NCI-H510A (cell line): ENCODE measurements around the gene CACNG4.

Experiments
- DNase-seq: peaks from one replicate; lab custom pipeline; 2025; lab: John Stamatoyannopoulos, UW

Gene CACNG4

GRCh38 chr17:66963909-66964771 is at the start of gene CACNG4:
Gene CACNG4, plus strand, starts transcription at chr17:66964707. Its CDS starts 205 bp downstream, at chr17:66964912.
- no peak for DNase-seq

GRCh38 chr17:66915204-66915611 is 49.3 kb upstream of the CACNG4 start:
- no peak for DNase-seq

GRCh38 chr17:66915792-66916191 is 48.7 kb upstream of the CACNG4 start:
- DNase-seq = no peak

DNA sequence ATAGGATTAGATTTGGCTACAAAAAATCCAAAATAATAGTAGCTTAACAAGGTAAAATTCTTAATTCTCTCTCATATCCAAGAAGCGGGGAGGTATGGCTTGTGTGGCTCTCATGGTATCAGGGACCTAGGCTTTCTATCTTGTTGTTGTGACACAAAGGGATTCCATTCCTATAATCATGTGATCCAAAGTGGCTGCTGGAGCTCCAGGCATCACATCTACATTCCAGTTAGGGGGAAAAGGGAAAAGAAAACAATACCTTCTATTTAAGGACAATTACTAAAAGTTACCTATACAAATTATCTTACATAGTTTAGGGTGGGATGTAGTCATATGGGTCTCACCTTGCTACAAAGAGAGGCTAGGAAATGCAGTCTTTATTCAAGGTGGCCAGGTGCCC is 47.6 kb upstream of the CACNG4 start:
- no peak for DNase-seq

DNA sequence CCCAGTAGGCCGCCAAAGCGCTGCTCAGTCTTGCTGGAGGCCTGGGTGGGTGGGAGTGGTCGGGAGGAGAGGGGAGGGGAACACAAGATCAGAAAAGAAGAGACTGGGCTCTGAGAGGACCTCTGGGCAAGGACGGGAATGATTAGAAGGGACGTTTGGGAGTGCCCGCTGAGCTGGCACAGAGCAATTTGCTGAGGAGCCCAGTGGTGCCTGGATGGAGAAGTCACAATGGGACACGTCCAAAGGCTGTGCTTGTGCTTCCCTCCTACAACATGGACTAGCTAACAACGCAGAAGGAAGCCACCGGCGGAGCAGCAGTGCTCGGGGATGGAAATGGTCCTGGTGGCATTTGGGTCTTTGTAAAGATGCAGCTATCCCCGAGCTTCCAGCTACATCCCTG is 45.6 kb upstream of the CACNG4 start:
- DNase-seq = no peak

GRCh38 chr17:66920435-66920834 is 44.1 kb upstream of the CACNG4 start:
- no peak for DNase-seq

DNA sequence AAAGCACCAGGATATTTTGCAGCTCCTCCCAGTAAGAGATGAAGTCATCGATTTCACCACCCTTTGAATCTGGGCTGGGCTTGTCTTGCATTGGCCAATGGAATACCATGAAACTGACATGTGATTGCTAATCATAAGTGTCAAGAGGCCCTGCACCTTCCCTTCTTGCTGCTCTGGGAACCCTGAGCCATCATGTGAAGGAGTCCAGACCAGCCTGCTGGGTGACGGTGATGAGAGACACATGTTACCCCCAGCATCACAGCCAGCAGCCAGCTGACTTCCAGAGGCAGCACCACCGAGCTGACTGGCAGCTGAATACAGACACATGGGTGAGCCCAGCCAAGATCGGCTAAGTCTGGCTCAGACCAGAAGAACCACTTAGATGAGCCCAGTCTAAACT is 43.6 kb upstream of the CACNG4 start:
- DNase-seq = no peak

- DNase-seq = no peak
These were observed 40.6 kb upstream of the CACNG4 start for GRCh38 chr17:66923886-66924285.

GRCh38 chr17:66925811-66926500 is 38.6 kb upstream of the CACNG4 start:
- DNase-seq = no peak

GRCh38 chr17:66928949-66929348 is 35.6 kb upstream of the CACNG4 start:
- DNase-seq = no peak

DNA sequence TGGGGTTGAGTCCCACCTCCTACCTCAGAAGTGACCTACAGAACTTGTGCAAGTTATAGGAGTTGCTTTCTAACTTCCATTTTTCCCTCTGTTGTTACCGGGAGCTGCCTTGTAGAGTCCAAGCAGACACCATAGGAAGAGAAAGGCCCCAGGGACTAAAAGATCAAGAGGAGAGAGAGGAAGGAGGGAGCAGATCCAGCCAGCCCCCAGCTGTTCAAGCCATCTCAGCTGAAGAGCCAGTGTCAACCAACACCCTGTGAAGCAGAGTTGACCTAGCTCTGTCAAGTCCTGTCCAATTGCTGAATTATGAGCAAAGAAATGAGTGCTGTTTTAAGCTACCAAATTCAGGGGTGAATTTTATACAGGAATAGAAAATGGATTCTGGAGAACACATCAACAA is 34.9 kb upstream of the CACNG4 start:
- no peak for DNase-seq

DNA sequence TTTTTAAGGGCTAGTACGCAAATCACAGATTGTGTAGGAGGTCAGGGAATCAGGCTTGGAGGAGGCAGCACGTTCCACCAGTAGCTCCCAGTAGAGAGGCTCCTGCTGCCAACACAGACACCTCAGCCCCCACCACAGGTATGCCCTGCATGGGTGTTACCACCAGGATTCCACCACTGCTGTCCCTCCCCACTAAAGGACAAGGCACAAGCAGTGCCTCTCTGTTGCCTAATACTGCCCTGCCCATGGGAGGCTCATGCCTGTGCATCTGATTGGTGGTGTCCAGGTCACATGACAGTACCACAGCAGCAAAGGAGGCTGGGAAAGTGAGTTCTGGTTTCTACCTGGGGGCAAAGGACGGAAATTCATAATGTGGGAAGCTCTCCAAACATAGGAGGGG is 33.6 kb upstream of the CACNG4 start:
- DNase-seq = no peak

- no peak for DNase-seq
These were observed 32.2 kb upstream of the CACNG4 start for GRCh38 chr17:66932311-66932710.

- DNase-seq = no peak
These were observed 30.5 kb upstream of the CACNG4 start for GRCh38 chr17:66934040-66934439.

GRCh38 chr17:66935717-66936116 is 28.8 kb upstream of the CACNG4 start:
- DNase-seq = no peak

GRCh38 chr17:66938656-66939055 is 25.9 kb upstream of the CACNG4 start:
- no peak for DNase-seq

DNA sequence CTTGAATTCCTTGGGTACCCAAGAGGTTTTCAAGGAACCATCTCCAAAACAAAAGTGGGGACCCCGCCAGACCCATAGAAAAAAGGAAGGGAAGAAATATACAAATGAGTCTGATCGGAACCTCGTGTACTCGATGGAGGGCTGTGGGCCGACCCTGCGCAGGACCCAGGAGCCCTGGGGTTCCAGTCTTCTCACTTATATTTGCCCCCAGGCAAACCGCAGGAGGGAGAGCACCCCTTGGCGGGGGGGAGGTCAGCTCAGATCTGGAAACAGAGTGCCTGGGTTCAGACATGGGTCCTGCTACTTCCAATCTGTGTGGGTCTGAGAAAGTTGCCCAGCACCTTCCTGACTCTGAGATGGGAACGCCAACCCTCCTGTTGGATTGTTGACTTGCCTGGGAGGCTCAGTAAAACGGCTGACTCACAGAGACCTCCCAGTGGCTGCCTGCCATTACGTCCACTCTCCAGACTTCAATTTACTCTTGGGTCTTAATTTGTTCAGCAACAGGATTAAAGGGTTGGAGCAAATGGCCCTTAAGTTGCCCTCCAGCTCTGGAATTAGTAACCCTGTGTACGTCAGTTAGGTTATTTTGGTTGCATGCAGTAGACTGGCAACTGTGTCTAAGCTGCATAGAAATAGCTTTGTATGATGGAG is 24.9 kb upstream of the CACNG4 start:
- no peak for DNase-seq

- peak; percentile 27 for DNase-seq
These were observed 23.3 kb upstream of the CACNG4 start for GRCh38 chr17:66941249-66941648.

DNA sequence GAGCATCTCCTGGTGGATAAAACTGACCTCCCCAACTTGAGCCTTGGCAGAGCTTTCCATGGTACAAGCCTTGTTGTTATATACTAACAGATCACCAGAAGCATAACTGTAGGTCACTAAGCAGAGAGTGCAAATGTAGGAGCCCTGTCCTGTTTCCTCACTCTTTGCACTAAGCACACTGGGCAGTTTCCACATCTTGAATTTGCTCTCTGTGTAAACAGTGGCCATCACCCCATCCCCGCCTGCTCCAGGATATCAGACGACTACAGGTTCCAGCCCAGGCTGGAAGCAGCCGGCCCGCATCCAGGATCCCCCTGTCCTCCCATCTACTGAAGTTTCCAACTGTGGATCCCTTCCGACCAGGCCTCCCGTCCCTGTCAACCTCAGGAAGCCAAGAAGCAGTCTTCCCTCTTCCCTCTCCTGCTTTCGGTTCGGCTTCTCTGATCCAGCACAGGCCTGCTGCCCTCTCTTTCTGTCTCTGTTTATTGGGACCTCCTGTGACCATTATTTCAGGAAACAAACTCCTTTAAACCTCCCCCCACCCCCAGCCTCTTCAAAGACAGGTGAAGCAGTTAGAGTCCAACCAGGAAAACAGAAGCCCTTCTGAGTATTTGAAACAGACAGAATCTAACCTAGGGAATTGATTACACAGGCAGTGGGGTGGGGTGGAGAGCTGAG is 22.6 kb upstream of the CACNG4 start:
- DNase-seq = no peak

DNA sequence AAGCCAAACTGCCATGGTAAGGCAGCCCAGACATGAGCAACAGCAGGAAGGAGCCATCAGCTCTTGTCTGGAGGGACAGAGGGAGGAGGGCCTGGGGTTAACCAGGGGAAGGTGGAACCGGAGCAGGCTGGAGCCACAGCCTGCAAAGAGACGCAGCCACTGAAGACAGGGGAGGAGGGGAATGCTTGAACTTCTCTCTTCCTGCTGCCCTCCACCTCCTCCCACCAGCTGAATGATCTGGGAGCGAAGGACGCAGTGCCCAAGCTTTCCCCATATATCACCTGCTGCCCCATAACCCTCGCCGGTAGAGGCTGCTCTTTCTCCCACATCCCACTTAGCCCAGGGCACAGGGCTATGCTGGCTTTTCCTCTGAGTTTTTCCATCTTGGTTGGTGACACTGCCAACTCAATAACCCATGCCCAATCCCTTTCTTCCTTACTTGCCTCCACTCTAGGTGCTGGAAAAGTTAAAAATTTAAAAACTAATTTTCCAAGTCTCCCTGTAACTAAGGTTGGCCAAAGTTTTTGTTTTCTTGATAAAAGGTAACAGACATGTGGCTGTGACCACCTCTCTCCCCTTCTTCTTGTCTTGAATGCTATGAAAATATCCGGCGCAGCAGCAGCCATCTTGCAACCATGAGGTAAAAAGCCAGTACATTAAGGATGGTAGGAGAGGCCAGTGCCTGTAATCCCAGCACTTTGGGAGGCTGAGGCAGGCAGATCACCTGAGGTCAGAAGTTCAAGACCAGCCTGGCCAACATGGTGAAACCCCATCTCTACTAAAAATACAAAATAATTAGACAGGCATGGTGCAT is 21.8 kb upstream of the CACNG4 start:
- no peak for DNase-seq

DNA sequence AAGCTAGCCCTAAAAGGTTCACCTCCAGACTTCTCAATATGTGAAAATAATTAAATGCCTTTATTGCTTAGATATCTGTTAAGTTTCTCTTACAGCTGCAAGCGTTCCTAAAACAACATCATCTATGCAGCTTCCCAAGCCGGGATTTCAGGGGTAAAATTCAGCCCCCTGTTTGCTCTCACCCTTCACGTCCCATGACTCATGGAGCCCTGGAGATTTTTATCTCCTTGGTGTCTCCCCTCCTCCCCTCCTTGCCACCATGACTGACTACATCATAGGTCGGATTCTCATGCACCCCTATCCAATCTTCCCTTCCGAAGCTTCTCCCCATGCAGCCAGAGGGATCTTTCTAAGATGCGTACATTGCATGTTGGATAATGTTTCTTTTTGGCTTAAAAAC is 21.0 kb upstream of the CACNG4 start:
- DNase-seq = no peak
